GOT3 (cell line): ENCODE results near the gene TAS2R39.
A peak's percentile ranks its signal among the peaks of the same experiment; 100 is the strongest.
"Not testable (repeated sequence)": the region's sequence is repeated elsewhere in the genome, so short reads cannot be mapped to it uniquely, and the experiment has no call there.

Source experiments
- DNase-seq: peaks from one replicate; lab custom pipeline; 2025; ENCODE audit warnings: mixed read lengths; lab: John Stamatoyannopoulos, UW

The TAS2R39 gene

GRCh38 chr7:143183024-143183423 lies at the start of gene TAS2R39:
TAS2R39 (plus strand) TSS chr7:143183419; CDS start chr7:143183419, 0 bp downstream.
- no peak for DNase-seq

GRCh38 chr7:143147070-143147469 lies 36.1 kb upstream of the TAS2R39 start:
- no peak for DNase-seq

GRCh38 chr7:143148050-143148449 lies 35.2 kb upstream of the TAS2R39 start:
- no peak for DNase-seq

GRCh38 chr7:143148651-143149050 lies 34.6 kb upstream of the TAS2R39 start:
- DNase-seq, result no peak

GRCh38 chr7:143150696-143151095 lies 32.5 kb upstream of the TAS2R39 start:
- DNase-seq, result not testable (repeated sequence)

GRCh38 chr7:143158617-143159016 lies 24.6 kb upstream of the TAS2R39 start:
- not testable (repeated sequence) for DNase-seq

GRCh38 chr7:143171697-143172096 lies 11.5 kb upstream of the TAS2R39 start:
- no peak for DNase-seq

GRCh38 chr7:143172354-143172753 lies 10.9 kb upstream of the TAS2R39 start:
- DNase-seq, result no peak

GRCh38 chr7:143176128-143176527 lies 7.1 kb upstream of the TAS2R39 start:
- no peak for DNase-seq

- DNase-seq, result no peak
These were observed 5.7 kb upstream of the TAS2R39 start for GRCh38 chr7:143177374-143178119.

- not testable (repeated sequence) for DNase-seq
These were observed 2.4 kb upstream of the TAS2R39 start for GRCh38 chr7:143180771-143181170.

- no peak for DNase-seq
These were observed 1.9 kb upstream of the TAS2R39 start for GRCh38 chr7:143181349-143181748.

- no peak for DNase-seq
These were observed 2.3 kb downstream of the TAS2R39 start for GRCh38 chr7:143185551-143185950.

- DNase-seq, result no peak
These were observed 5.8 kb downstream of the TAS2R39 start for GRCh38 chr7:143188994-143189393.

- no peak for DNase-seq
These were observed 10.7 kb downstream of the TAS2R39 start for GRCh38 chr7:143193880-143194279.

GRCh38 chr7:143199040-143199439 lies 15.8 kb downstream of the TAS2R39 start:
- DNase-seq, result no peak

GRCh38 chr7:143202161-143202560 lies 18.9 kb downstream of the TAS2R39 start:
- no peak for DNase-seq

- DNase-seq, result no peak
These were observed 20.2 kb downstream of the TAS2R39 start for GRCh38 chr7:143203386-143203785.

- DNase-seq, result no peak
These were observed 22.5 kb downstream of the TAS2R39 start for GRCh38 chr7:143205560-143206293.

GRCh38 chr7:143210541-143210940 lies 27.3 kb downstream of the TAS2R39 start:
- DNase-seq, result no peak

- DNase-seq, result not testable (repeated sequence)
These were observed 30.3 kb downstream of the TAS2R39 start for GRCh38 chr7:143213478-143213877.

- DNase-seq, result peak; percentile 20
These were observed 31.8 kb downstream of the TAS2R39 start for GRCh38 chr7:143214789-143215679.
